GM04503 (cell line): ENCODE data around the gene TMEM245.
A peak's percentile ranks its signal among the peaks of the same experiment; 100 is the strongest.

Source experiments
- DNase-seq: peaks from one replicate; pipeline ENCODE4 v3.0.0-alpha.2; 2012; ENCODE audit warnings: low read depth

Gene TMEM245

GRCh38 chr9:109101202-109101595 lies 18.5 kb downstream of the TMEM245 start:
- DNase-seq: no peak

- DNase-seq: no peak
These were observed 19.1 kb downstream of the TMEM245 start for GRCh38 chr9:109100543-109101201.

- no peak for DNase-seq
These were observed 20.8 kb downstream of the TMEM245 start for GRCh38 chr9:109098960-109099308.

GRCh38 chr9:109098171-109098959 lies 21.4 kb downstream of the TMEM245 start:
- DNase-seq: peak; percentile 90

GRCh38 chr9:109097146-109097545 lies 22.6 kb downstream of the TMEM245 start:
- DNase-seq: no peak

- no peak for DNase-seq
These were observed 24.4 kb downstream of the TMEM245 start for GRCh38 chr9:109095321-109095720.

GRCh38 chr9:109094268-109094667 lies 25.5 kb downstream of the TMEM245 start:
- DNase-seq: no peak

GRCh38 chr9:109092587-109092986 lies 27.2 kb downstream of the TMEM245 start:
- no peak for DNase-seq

GRCh38 chr9:109092051-109092580 lies 27.6 kb downstream of the TMEM245 start:
- no peak for DNase-seq

- no peak for DNase-seq
These were observed 31.5 kb downstream of the TMEM245 start for GRCh38 chr9:109088221-109088620.

GRCh38 chr9:109087795-109088194 lies 32.0 kb downstream of the TMEM245 start:
- no peak for DNase-seq

- DNase-seq: no peak
These were observed 33.5 kb downstream of the TMEM245 start for GRCh38 chr9:109086221-109086620.

GRCh38 chr9:109085510-109085909 lies 34.2 kb downstream of the TMEM245 start:
- no peak for DNase-seq

GRCh38 chr9:109083813-109084405 lies 35.8 kb downstream of the TMEM245 start:
- no peak for DNase-seq

- no peak for DNase-seq
These were observed 36.6 kb downstream of the TMEM245 start for GRCh38 chr9:109083141-109083540.

GRCh38 chr9:109082091-109082620 lies 37.6 kb downstream of the TMEM245 start:
- no peak for DNase-seq

GRCh38 chr9:109074236-109074889 lies 45.4 kb downstream of the TMEM245 start:
- no peak for DNase-seq

- no peak for DNase-seq
These were observed 46.8 kb downstream of the TMEM245 start for GRCh38 chr9:109072821-109073435.

GRCh38 chr9:109072133-109072692 lies 47.5 kb downstream of the TMEM245 start:
- no peak for DNase-seq

GRCh38 chr9:109068764-109069163 lies 51.0 kb downstream of the TMEM245 start:
- no peak for DNase-seq

- DNase-seq: no peak
These were observed 54.6 kb downstream of the TMEM245 start for GRCh38 chr9:109064963-109065702.
